GM18909 (cell line): ENCODE data around the gene TRAPPC4.
"Not testable (repeated sequence)": the region's sequence is repeated elsewhere in the genome, so short reads cannot be mapped to it uniquely, and the experiment has no call there.

Experiments used
- ATAC-seq: cut with Tn5 transposase; IDR thresholded peaks from one replicate; pipeline ENCODE4 v1.9.1; 2021; ENCODE audit warnings: mild to moderate bottlenecking; ENCODE audit not compliant: unreplicated experiment, poor library complexity

TRAPPC4 gene

GRCh38 chr11:119059128-119059527 is 40.6 kb downstream of the TRAPPC4 start:
- not testable (repeated sequence) for ATAC-seq

GRCh38 chr11:119061256-119061655 is 42.7 kb downstream of the TRAPPC4 start:
- no peak for ATAC-seq

- no peak for ATAC-seq
Observed at GRCh38 chr11:119062779-119063178, 44.2 kb downstream of the TRAPPC4 start.

GRCh38 chr11:119065369-119065768 is 46.8 kb downstream of the TRAPPC4 start:
- no peak for ATAC-seq

GRCh38 chr11:119067371-119068222 is 49.0 kb downstream of the TRAPPC4 start, which contains the start of gene VPS11:
Gene VPS11, plus strand, starts transcription at chr11:119067818. Its CDS starts 6 bp downstream, at chr11:119067824.
- ATAC-seq, result peak; percentile 95
